ENCODE results near the gene RUNX1.
A peak's percentile ranks its signal among the peaks of the same experiment; 100 is the strongest.

Gene RUNX1

DNA sequence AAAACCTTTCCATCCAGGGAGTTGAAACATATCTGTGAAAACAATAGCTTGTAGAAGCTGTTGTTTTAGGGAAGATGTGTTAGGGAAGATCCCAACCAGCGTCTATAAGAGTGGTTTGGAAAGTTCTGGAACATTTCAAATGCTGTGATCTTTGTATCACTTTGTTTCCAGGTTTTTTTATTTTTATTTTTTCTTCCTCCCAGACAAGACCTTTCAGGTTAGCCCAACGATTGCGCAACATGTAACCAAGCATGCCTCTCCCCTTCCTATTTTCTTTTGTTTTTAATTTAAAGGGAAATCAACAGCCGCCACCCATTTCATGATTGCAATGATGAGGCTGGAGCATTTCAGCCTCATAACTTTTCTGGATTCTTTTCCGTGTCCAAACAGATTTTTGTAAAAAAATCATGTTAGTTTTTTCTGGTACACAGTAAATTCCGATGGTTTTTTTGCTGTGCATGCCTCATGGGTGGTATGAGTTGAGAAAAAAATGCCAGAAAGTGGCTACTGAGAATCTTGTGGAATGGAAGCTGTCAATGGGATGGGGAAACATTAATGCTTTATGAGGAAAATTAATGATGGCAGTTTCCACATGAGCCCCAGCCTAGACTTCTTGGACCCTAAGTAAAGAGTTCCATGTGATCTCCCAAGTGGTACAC lies 109.3 kb downstream of the RUNX1 start:
- DNase-seq, result no peak

DNA sequence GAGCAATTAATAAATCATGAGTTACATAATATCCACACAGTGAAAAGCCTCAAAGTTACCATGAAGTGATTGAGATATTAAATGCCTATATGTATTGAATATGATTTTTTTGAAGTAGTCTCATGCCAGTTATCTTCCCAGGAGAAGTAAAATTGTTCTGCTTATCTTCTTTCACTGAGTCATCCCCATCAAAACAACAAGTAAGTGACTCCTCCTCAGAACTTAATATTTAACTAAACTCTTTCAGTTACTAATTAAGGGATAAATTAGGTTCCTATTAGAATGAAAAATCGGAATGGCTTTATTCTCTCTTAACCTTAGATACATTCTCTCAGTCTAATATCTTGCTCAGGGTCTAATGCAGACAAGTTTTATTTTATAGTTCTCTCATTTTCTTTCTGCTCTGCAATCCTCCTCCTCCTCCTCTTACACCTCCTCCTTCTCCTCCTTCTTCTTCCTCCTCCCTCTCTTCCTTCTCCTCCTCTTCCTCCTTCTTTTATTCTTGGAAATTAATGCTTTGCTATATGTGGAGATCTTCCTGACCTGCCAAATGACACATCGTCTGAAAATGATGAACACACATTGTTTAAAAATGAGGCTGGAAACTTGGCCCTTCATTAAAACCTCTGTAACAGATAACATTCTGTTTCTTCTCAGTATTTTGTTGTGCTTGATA lies 110.9 kb downstream of the RUNX1 start:
- no peak for DNase-seq

DNA sequence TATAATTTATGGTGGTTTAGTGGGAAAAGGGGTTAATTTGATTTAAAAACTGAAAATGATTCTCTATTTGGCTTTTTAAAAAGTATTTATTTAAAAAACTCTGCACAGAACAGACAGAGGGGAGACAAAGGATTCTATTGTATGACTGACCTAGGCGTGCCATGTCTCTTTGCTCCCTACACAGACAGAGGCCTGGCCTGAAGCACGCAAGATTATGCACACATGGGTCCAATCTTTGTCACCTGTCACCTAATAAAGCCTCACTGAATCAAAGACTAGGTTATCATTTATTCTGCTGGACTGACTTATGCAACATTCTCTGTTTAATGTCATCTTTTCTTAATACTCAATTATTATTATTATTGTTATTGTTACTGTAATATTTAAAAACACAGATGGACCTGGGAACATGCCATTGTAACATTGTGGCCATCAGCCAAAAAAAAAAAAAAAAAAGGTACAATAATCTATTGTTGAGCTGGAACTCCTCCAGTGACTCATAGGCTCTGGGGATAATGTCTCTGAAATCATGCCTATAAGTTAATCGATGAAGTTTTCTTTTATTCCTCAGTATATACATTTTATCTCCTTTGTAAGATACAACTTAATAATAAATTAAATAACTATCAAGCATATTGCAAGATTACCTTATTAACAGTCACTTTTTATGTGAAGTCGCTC lies 112.1 kb downstream of the RUNX1 start:
- no peak for DNase-seq

DNA sequence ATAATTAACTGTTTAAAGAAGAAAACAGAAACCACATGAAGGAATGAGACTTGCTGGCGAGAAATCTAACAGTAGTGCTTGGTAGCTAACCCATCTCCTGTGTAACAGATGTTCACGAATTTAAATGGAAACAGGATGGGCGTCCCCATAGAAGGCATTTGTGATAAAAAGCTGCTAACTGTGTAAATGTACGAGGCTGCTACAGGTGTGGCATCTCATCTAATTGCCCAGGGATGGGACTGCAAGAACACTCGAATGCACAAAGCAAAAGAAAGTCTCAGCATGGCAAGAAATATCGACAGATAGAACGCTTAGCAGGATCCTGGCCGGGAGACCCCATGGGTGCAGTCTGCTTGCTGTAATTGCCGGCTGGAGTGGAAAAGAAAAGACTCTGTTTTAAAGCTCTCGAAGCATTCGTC lies 112.7 kb downstream of the RUNX1 start:
- DNase-seq, result no peak

DNA sequence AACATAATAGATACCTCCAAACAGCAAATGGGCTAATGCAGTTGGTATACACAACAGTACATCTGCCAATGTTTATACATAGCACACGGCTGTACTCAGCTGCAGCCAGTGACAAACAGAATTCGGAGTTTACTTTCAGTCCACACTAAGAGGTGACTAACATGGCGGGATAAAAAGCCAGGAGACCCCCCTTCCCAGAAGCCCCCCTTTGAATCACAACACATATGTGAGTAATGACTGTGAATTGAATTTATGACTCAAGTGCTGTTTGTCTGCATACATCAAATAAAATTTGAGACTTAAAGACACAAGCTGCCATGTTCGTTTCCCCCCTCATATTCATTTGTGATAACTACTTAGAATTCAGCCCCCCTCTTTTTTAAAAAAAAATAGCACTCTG lies 113.2 kb downstream of the RUNX1 start:
- no peak for DNase-seq

DNA sequence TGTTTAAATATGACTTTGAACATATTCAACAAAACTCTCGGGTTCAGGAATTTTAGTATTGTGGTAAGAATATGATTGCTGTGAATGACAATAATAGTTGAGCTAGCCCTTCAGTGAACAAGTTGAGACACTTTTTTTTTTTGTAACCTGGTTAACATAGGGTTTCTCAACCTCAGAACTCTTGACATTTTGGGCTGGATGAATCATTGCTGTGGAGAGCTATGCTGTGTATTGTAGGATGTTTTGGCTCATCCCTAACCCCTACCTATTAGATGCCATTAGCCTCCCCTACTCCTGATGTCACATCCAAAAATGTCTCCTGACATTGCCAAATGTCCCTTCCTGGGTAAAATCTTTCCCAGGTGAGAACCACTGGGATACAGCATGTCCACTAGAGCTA lies 113.7 kb downstream of the RUNX1 start:
- DNase-seq, result no peak

DNA sequence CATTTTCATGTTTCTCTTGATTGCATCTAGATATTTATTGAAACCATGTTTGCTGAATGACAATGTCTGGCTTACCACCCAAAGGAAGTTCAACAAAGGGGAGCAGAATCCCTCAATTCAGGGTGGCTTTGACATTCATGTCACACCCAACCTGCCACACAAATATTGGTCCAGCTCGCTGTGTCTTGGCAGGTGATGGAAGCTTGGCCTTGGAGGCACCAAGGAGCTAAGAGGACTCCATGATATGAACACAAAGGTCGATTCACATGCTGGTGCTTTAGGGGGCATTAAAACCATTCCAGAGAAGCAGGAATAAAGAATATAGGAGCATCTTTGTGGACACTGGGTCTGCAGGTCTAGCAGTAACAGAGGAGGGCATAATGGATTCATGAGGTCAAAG lies 114.8 kb downstream of the RUNX1 start:
- no peak for DNase-seq

DNA sequence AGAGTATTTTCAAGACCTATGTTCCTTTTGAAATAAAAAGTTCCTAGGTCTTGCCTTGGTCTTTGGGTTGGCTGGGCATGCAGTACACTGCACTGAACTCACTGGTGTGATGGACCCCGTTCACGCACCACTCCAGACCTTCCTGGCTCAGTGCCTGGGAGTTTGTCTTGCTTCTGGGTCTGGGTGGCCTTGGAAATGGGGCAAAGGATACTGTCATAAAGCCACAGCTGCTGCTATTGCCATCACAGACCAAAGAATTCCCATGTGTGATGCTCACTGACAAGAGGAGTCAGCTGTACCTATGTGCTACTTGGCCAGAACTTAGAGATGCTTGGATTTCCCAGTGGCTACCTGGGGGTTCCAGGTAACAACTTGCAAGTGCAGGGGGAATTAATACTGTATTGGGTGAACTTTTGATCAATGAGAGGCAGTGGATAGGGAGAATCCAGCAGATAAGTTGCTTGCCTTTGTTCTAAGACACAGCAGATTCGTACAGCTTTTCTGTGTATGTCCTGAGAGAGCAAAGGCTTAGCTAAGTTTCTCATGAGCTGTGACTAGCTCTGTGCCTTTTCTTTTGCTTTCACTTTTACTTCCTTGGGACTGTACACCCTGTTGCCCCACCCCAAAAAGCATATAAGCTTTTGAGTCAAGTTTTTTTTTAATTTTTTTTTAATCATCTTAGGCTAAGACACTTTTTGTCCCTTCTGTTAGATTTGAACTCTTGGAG lies 115.3 kb downstream of the RUNX1 start:
- DNase-seq, result peak; percentile 47

DNA sequence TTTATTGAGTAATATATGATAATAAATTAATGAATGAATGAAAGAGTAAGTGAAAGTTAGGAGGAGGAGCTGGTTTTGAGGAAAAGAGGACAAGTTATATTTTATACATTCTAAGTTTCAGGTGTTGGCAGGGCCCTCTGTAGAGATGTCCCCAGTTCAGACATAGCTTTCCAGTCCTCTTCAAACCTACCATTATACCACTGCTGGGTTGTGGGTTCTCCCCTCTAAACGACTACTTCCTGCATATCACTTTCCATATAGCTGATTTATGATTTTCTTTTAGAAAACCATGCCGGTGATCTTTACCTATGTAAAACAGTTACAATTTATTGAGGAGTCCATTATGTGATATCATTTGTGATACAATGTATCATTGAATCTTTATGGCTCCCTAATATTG lies 116.9 kb downstream of the RUNX1 start:
- DNase-seq, result no peak

DNA sequence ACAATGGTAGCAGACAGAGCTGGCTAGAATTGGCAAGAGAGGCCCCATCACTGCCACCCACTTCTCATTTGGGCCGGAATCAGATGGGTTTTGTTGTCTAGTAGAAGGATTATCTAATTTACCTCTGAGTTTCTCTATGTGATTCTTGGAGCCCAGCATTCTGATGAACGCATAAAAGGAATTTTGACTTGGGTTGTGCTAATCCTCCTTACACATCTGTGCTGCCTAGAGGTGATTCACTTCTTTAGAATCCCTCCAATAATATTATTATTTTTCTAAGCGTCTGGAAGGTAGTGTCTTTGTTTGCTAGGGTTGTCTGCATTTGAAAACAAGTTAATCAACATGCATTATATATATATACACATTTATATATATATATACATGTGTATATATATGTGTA lies 118.1 kb downstream of the RUNX1 start:
- DNase-seq, result no peak

DNA sequence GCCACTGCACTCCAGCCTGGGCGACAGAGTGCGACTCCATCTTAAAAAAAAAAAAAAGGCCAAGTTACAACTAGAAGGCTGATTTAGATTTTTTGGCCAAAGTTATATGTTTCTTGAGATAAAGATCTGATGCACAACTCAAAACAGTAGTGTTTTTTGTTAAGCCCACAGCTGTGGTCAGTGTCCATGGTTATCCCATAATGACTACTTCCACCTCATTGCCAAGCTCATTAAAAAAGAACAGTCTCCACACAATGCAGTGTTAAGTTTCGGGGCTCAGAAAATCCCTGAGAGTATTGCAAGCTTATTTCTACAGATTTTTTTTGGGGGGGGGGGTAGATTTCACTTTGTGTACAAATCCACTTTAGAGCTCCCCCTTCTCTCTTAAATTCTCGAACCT lies 120.5 kb downstream of the RUNX1 start:
- DNase-seq, result no peak

DNA sequence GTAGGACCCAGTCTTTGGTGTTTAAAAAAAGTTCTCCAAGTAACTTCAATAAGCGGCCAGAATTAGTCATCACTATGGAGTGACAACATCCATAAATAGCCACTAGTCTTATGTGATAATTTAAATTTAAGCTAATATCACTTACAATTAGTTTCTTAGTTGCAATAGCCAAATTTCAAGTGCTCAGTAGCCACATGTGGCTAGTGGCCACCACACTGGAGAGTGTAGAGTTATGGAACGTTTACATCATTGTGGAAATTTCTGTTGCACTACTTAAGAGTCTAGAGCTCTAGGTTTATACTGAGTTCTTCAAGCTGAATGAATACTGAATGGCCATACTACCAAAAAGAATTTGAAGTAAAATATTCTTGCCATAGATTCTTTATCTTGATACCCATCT lies 121.1 kb downstream of the RUNX1 start:
- DNase-seq, result no peak

DNA sequence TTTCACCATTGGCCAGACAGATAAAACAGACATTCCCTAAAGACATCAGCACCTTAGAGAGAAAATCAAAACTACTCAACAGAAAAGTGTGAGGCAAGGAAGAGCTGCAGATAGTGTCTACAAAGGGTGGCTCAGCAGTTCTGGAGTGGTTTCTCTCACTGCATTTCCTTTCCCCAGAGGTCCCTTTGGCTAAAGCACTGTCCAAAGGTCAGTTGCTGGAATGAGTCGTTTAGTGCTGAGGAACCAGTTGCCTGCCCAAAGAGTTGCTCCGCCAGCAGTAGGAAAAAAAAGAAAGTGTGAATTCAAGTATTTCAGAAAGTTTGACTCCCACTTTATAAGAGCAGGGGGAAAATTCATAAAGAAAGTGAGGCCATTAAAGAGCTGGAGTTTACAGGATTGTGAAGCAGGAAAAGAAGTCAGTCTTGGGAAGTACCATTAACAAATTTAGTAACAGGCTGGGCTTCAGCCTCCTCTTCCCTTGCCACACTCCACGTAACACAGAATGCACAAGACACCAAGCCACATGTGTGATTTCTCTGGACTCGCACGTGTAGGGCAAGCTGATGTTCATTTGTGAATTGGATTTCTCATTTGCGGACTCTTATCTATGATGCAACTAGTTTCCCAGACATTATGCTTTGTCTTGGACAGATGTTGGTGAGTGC lies 122.2 kb downstream of the RUNX1 start:
- DNase-seq, result no peak

DNA sequence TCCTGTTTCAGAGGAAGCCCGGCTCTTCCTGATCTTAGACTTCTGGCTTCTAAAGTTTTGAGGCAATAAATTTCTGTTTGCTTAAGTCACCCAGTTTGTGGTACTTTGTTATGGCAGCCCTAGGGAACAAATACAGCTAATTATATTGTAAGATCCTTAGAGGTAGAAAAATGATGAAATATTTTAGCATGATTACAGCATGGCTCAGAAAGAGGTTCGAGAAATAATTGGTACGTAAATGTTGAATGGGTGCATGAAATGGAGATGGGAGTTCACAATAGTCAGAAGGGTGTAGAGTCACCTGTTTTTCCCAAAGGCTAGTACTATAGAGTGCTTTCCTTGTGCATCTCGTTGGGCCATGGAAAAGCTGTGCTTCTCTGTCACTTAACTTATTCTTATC lies 123.5 kb downstream of the RUNX1 start:
- DNase-seq, result no peak

DNA sequence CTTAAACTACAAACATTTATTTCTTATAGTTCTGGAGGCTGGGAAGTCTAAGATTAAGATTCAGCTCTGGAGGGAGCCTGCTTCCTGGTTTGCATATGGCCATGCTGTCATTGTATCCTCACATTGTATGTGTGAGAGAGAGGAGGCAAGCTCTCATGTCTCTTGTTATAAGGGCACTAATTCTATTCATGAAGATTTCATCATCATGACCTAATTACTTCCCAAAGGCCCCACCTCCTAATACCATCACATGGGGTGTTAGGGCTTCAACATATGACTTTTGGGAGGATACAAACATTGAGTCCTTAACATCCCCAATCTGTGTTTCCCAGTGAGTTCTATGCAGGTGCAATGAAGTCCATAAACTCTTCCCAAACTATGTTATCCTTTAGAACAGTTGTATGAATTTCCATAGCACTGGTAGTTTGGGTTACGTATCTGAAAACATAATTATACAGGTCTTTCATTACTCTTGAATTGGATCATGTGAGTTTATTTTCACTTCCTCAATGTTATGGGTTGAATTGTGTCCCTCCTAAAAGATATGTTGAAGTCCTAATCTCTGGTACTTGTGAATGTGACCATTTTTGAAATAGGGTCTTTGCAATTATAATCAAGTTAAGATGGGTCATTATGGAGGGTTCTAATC lies 124.2 kb downstream of the RUNX1 start:
- DNase-seq, result no peak

DNA sequence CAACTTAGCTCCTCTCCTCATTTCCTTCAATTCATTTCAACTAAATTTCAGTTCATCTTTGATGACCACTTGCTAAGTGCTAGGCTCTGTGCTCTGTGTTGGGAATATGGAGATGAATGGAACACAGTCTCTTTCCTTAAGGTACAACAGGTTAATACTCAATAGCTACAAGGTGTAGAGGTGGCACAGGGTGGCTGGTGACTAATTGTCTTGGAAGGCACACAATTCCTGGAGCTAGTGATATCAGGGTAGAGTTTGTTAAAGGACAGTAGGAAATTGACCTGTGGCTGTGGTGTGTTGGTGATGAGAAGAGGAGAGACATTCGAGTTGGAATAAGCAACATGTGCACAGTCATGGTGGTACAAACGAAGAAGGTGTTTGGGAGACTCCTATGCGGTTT lies 124.9 kb downstream of the RUNX1 start:
- DNase-seq, result no peak

DNA sequence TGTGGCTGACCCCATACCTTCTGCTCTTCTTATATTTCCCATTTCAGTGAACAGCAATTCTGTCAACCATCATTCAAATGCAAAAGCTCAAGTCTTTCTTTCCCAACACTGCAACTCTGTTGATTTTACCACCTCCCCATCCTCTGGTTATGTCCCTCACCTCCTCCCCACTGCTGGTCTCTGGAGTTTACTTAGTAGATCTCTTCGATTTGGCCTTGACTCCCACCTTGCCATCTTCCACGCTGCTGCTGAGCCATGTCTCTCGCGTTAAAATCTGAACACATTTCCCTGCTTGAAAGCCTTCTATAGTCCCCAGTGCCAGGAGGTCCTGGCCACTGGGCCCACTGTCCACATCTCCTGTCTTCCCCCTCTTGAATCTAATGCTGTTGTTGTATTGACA lies 125.5 kb downstream of the RUNX1 start:
- DNase-seq, result no peak

DNA sequence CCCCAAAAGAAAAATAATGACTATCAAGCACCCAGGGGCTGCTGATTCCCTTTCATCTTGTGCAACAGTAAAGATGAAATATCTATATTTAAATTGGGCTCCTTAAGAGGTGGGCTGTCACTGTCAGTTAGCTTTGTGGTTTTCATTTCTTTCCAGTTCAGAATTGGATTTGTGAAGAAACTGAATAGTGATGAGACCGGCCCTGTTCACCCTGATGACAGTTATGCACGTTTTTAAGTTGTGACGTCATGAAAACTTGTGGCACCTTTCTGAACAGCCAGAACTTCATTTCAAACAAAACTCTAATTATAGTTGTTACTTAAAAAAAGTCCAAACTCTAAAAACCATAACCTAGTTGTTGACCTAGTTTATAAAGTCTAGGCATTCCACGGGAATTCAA lies 125.9 kb downstream of the RUNX1 start:
- no peak for DNase-seq

DNA sequence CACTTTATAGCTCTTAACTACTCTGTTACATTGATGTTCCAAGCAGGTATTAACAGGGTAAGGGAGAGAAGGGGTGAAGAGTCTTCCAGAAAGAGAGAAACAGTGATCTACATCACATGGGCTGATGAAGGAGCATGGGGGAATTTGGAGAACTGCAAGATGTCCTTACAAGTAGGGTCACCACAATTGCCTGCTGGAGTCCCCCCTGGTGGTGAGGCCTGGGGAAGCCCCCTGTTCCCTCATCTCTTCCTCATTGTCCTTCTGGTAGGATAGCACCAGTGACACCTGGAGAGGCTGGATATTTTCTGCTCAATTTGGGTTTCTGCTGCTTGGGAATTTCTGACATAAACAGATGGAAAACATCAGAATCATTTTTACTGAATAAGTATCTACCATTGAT lies 126.6 kb downstream of the RUNX1 start:
- DNase-seq, result no peak

DNA sequence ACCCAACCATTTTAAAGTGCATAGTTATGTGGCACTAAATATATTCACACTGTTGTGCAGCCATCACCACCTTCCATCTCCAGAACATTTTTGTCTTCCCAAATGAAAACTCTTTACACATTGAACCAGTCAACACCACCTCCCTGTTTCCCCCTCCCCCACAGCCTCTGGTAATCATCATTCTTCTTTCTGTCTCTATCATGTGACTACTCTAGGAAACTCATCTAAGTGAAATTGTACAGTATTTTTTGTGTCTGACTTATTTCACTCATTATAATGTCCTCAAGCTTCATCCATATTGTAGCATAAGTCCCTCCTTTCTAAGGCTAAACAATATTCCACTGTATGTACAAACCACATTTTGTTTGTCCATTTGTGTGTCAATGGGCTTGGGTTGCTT lies 128.0 kb downstream of the RUNX1 start:
- DNase-seq, result no peak

DNA sequence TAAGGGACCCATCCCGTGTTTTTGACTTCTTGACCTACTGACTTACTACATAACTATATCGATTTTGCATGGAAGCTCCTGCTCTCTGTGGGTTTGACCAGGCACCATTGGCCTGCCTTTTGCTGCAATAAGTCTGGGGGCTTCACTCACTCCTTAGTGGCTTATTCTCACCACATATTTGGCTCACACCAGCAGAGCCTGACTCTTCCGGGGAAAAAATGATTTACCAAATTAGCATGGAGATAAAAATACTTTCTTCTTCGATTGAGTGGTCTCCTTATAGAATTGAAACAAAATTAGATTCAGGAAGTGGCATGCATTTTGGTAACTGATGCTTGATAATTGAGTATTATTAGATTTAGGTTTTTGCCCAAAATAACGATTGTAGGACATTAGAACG lies 129.7 kb downstream of the RUNX1 start:
- no peak for DNase-seq

DNA sequence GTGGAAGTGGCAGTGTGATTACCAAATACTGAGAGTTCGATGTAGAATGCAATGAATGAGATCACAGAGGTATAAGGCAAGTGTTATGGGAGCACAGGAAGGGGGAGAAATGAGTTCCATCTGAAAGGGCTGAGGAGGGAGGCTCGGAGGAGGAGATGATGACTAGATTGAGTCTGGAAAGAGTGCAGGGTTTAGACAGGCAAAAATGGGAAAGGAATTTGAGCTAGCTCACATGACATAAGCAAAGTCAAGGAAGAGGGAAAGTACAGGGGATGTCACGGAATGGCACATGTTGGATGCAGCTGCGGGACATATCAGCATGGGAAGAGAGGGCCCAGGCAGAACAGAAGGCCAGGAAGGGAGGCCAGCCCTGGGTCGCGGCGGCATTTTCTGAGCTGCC lies 132.7 kb downstream of the RUNX1 start:
- DNase-seq, result no peak

DNA sequence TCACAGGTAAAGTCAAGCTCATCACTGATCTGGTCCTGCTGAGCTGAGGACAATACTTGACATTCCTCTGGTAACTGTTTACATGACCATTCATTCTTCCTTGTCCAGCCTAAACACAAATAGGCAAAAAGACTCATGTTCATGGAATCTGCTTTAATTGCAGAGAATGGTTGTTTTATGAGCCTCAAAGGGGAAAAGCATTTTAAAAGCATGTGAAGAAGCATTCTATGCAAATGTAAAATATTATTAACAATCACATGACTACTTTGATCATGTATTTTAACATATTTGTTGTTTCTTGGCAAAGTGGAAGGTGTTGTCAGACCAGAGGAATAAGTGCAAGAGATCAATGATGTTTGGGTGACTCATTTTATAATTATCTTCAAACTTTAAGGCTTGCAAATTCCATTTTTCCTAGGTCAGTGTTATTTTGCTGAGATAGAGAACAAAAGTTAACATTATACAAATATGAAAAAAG lies 133.7 kb downstream of the RUNX1 start:
- no peak for DNase-seq
